Immature natural killer cell (primary cell): ENCODE measurements around the gene ARSI. TPM values are rescaled to one million over a fixed set of nuclear protein-coding genes. Genes with fewer than 3 reads are reported as not detected.

Experiments used
- DNase-seq, 3 donors: peaks; one replicate each; pipeline ENCODE4 v3.0.0; 2022; ENCODE audit warnings: mixed read lengths in 1 of 3
- H3K27ac Mint-ChIP-seq, 6 donors: one replicate each; pipeline ENCODE4 v1.8.0; 2020; ENCODE audit warnings: mixed read lengths in 6 of 6, mild to moderate bottlenecking in 5 of 6, inconsistent platforms in 4 of 6, moderate library complexity in 3 of 6
- H3K27me3 Mint-ChIP-seq, 3 donors: one replicate each; pipeline ENCODE4 v1.8.0; 2020 to 2021; ENCODE audit warnings: low read depth in 3 of 3, mild to moderate bottlenecking in 3 of 3, mixed read lengths in 3 of 3, moderate library complexity in 3 of 3, inconsistent platforms in 1 of 3
- H3K36me3 Mint-ChIP-seq, 3 donors: one replicate each; pipeline ENCODE4 v1.8.0; 2020; ENCODE audit warnings: mixed read lengths in 3 of 3, inconsistent platforms in 2 of 3, mild to moderate bottlenecking in 2 of 3
- H3K4me1 Mint-ChIP-seq, 2 donors: one replicate each; pipeline ENCODE4 v1.8.0; 2020; ENCODE audit warnings: inconsistent platforms in 2 of 2, mild to moderate bottlenecking in 2 of 2, mixed read lengths in 2 of 2, moderate library complexity in 1 of 2
- H3K4me3 Mint-ChIP-seq, 5 donors: one replicate each; pipeline ENCODE4 v1.8.0; 2020; ENCODE audit warnings: mild to moderate bottlenecking in 5 of 5, mixed read lengths in 5 of 5, inconsistent platforms in 3 of 5, moderate library complexity in 3 of 5
- H3K9me3 Mint-ChIP-seq, 6 donors: one replicate each; pipeline ENCODE4 v1.8.0; 2020; ENCODE audit warnings: mild to moderate bottlenecking in 6 of 6, mixed read lengths in 6 of 6, inconsistent platforms in 4 of 6, moderate library complexity in 3 of 6
- polyA plus RNA-seq, 3 donors: library from polyadenylated mRNA; unstranded; fragments of 300-500 nt; fragmentation: Illumina TruSeq; gene quantifications; one replicate each; pipeline ENCODE4 v1.2.3, GENCODE V29; 2021

Gene ARSI
- polyA plus RNA-seq, 3 donors from 2014 or later = not detected

- Mint-ChIP-seq H3K4me1 (peaks cover 10 to 12% of the 10 kb centered on the region in 2 donors), H3K27me3 (peaks cover 0 to 3% (median 1%) of the 10 kb centered on the region in 3 donors), H3K9me3 (no peaks in the 10 kb centered on the region), H3K4me3 (no peak overlapping the region), H3K27ac (no peak overlapping the region), H3K36me3 (no peaks in the 10 kb centered on the region)
- DNase-seq = no peak
These were observed 6.6 kb upstream of the ARSI start for GRCh38 chr5:150309101-150309885.

GRCh38 chr5:150307617-150308426 is 5.1 kb upstream of the ARSI start:
- Mint-ChIP-seq H3K27me3 (peaks cover 0 to 10% (median 3%) of the 10 kb centered on the region in 3 donors), H3K27ac (no peak overlapping the region), H3K9me3 (no peaks in the 10 kb centered on the region), H3K36me3 (no peaks in the 10 kb centered on the region), H3K4me3 (no peak overlapping the region), H3K4me1 (peaks cover 10 to 12% of the 10 kb centered on the region in 2 donors)
- no peak for DNase-seq

- Mint-ChIP-seq H3K4me3 (no peak overlapping the region), H3K4me1 (peaks cover 10 to 13% of the 10 kb centered on the region in 2 donors), H3K27ac (no peak overlapping the region), H3K36me3 (peaks cover 0 to under 1% (median 0%) of the 10 kb centered on the region in 3 donors), H3K27me3 (peaks cover 0 to 10% (median 3%) of the 10 kb centered on the region in 3 donors), H3K9me3 (no peaks in the 10 kb centered on the region)
- DNase-seq = no peak
These were observed 4.1 kb upstream of the ARSI start for GRCh38 chr5:150306775-150307174.

- no peak for DNase-seq
- Mint-ChIP-seq H3K27ac (no peak overlapping the region), H3K27me3 (peaks cover 2 to 10% (median 5%) of the 10 kb centered on the region in 3 donors), H3K4me1 (peaks cover 12 to 16% of the 10 kb centered on the region in 2 donors), H3K36me3 (peaks cover 0 to 4% (median 0%) of the 10 kb centered on the region in 3 donors), H3K9me3 (no peaks in the 10 kb centered on the region), H3K4me3 (no peak overlapping the region)
These were observed 2.9 kb upstream of the ARSI start for GRCh38 chr5:150305557-150305956.

- Mint-ChIP-seq H3K4me3 (no peak overlapping the region), H3K36me3 (peaks cover 0 to 4% (median 0%) of the 10 kb centered on the region in 3 donors), H3K4me1 (peaks cover 12 to 16% of the 10 kb centered on the region in 2 donors), H3K9me3 (no peaks in the 10 kb centered on the region), H3K27me3 (peaks cover 2 to 10% (median 6%) of the 10 kb centered on the region in 3 donors), H3K27ac (no peak overlapping the region)
- no peak for DNase-seq
These were observed 2.4 kb upstream of the ARSI start for GRCh38 chr5:150305095-150305494.

- DNase-seq = no peak
- H3K27ac Mint-ChIP-seq = no peak overlapping the region
- H3K27me3 Mint-ChIP-seq = peaks cover 2 to 8% (median 6%) of the 10 kb centered on the region in 3 donors
- peaks cover 0 to 4% (median 0%) of the 10 kb centered on the region in 3 donors for H3K36me3 Mint-ChIP-seq
- no peak overlapping the region for H3K4me3 Mint-ChIP-seq
- H3K9me3 Mint-ChIP-seq = no peaks in the 10 kb centered on the region
- peaks cover 12 to 16% of the 10 kb centered on the region in 2 donors for H3K4me1 Mint-ChIP-seq
These were observed 1.9 kb upstream of the ARSI start for GRCh38 chr5:150304481-150305081.

GRCh38 chr5:150303660-150304386 is 1.1 kb upstream of the ARSI start:
- Mint-ChIP-seq H3K4me3 (no peak overlapping the region), H3K36me3 (peaks cover 0 to 4% (median 0%) of the 10 kb centered on the region in 3 donors), H3K9me3 (no peaks in the 10 kb centered on the region), H3K27ac (no peak overlapping the region), H3K4me1 (peaks cover 12 to 16% of the 10 kb centered on the region in 2 donors), H3K27me3 (peaks cover 2 to 8% (median 6%) of the 10 kb centered on the region in 3 donors)
- DNase-seq = no peak

- DNase-seq = no peak
- Mint-ChIP-seq H3K27me3 (peaks cover 2 to 8% (median 6%) of the 10 kb centered on the region in 3 donors), H3K9me3 (no peaks in the 10 kb centered on the region), H3K27ac (no peak overlapping the region), H3K36me3 (peaks cover 0 to 4% (median 0%) of the 10 kb centered on the region in 3 donors), H3K4me1 (peaks cover 12 to 16% of the 10 kb centered on the region in 2 donors), H3K4me3 (no peak overlapping the region)
These were observed 438 bp upstream of the ARSI start for GRCh38 chr5:150303070-150303615.

GRCh38 chr5:150301901-150302300 is 804 bp downstream of the ARSI start:
- H3K36me3 Mint-ChIP-seq = peaks cover 0 to 4% (median 0%) of the 10 kb centered on the region in 3 donors
- no peaks in the 10 kb centered on the region for H3K9me3 Mint-ChIP-seq
- H3K4me1 Mint-ChIP-seq = peaks cover 12 to 16% of the 10 kb centered on the region in 2 donors
- peaks cover 2 to 9% (median 6%) of the 10 kb centered on the region in 3 donors for H3K27me3 Mint-ChIP-seq
- no peak overlapping the region for H3K27ac Mint-ChIP-seq
- DNase-seq = no peak
- no peak overlapping the region for H3K4me3 Mint-ChIP-seq

GRCh38 chr5:150301170-150301505 is 1.6 kb downstream of the ARSI start:
- Mint-ChIP-seq H3K9me3 (peaks cover 0 to 2% (median 0%) of the 10 kb centered on the region in 6 donors), H3K4me1 (peaks cover 11 to 15% of the 10 kb centered on the region in 2 donors), H3K27ac (no peak overlapping the region), H3K36me3 (peaks cover 0 to 4% (median 0%) of the 10 kb centered on the region in 3 donors), H3K27me3 (peaks cover 2 to 9% (median 6%) of the 10 kb centered on the region in 3 donors), H3K4me3 (no peak overlapping the region)
- no peak for DNase-seq

GRCh38 chr5:150300496-150301169 is 2.1 kb downstream of the ARSI start:
- peaks cover 6 to 10% of the 10 kb centered on the region in 2 donors for H3K4me1 Mint-ChIP-seq

GRCh38 chr5:150299571-150300327 is 3.0 kb downstream of the ARSI start:
- Mint-ChIP-seq H3K9me3 (peaks cover 0 to 2% (median 0%) of the 10 kb centered on the region in 6 donors), H3K27ac (no peak overlapping the region), H3K4me3 (no peak overlapping the region), H3K4me1 (peaks cover 2 to 4% of the 10 kb centered on the region in 2 donors), H3K36me3 (peaks cover 0 to 4% (median 0%) of the 10 kb centered on the region in 3 donors), H3K27me3 (peaks cover 2 to 9% (median 6%) of the 10 kb centered on the region in 3 donors)
- no peak for DNase-seq

More at GRCh38 chr5:150300496-150301169, 2.1 kb downstream of the ARSI start:
- H3K27ac Mint-ChIP-seq = no peak overlapping the region
- peaks cover 2 to 9% (median 6%) of the 10 kb centered on the region in 3 donors for H3K27me3 Mint-ChIP-seq
- DNase-seq = no peak
- H3K4me3 Mint-ChIP-seq = no peak overlapping the region
- peaks cover 0 to 4% (median 0%) of the 10 kb centered on the region in 3 donors for H3K36me3 Mint-ChIP-seq
- peaks cover 0 to 2% (median 0%) of the 10 kb centered on the region in 6 donors for H3K9me3 Mint-ChIP-seq
